Hepatocyte (in vitro differentiated cells): Measurements from ENCODE around the gene AGTPBP1. TPM values are rescaled to one million over a fixed set of nuclear protein-coding genes. Genes with fewer than 3 reads are reported as not detected.

Experiments
- DNase-seq: peaks from one replicate; pipeline ENCODE4 v3.0.0-alpha.2; 2016; ENCODE audit warnings: low spot score
- H2AFZ ChIP-seq: fragments of 200-600 bp; sonication (generic); 2 replicates; pipeline ENCODE4 v1.6.0; 2016; ENCODE audit warnings: antibody characterized with exemption, mild to moderate bottlenecking
- H3K27ac ChIP-seq: fragments of 200-600 bp; sonication (generic); 2 replicates; pipeline ENCODE4 v1.5.1; 2016; ENCODE audit warnings: mild to moderate bottlenecking
- H3K27me3 ChIP-seq: fragments of 200-600 bp; sonication (generic); 2 replicates; pipeline ENCODE4 v1.6.1; 2016
- H3K36me3 ChIP-seq: fragments of 200-600 bp; sonication (generic); replicated peaks from 2 replicates; pipeline ENCODE4 v1.5.1; 2016; ENCODE audit warnings: low read depth; ENCODE audit not compliant: insufficient read depth
- H3K4me1 ChIP-seq: fragments of 200-600 bp; sonication (generic); 2 replicates; pipeline ENCODE4 v1.5.1; 2016; ENCODE audit warnings: mild to moderate bottlenecking, moderate library complexity; ENCODE audit not compliant: insufficient read depth
- H3K4me2 ChIP-seq: fragments of 200-600 bp; sonication (generic); 2 replicates; pipeline ENCODE4 v1.6.0; 2016
- H3K4me3 ChIP-seq: fragments of 200-600 bp; sonication (generic); 2 replicates; pipeline ENCODE4 v1.5.1; 2016; ENCODE audit warnings: mild to moderate bottlenecking
- H3K79me2 ChIP-seq: fragments of 200-600 bp; sonication (generic); 2 replicates; pipeline ENCODE4 v1.6.0; 2017; ENCODE audit warnings: mild to moderate bottlenecking
- H3K9me2 ChIP-seq: fragments of 200-600 bp; sonication (generic); replicated peaks from 2 replicates; pipeline ENCODE4 v1.6.0; 2017; ENCODE audit warnings: mild to moderate bottlenecking; ENCODE audit not compliant: insufficient read depth
- H3K9me3 ChIP-seq: fragments of 200-600 bp; sonication (generic); 2 replicates; pipeline ENCODE4 v1.5.1; 2016; ENCODE audit warnings: low read depth, mild to moderate bottlenecking
- H4K20me1 ChIP-seq: fragments of 200-600 bp; sonication (generic); 2 replicates; pipeline ENCODE4 v1.6.0; 2016; ENCODE audit warnings: mild to moderate bottlenecking; ENCODE audit not compliant: insufficient read depth, poor library complexity, severe bottlenecking
- EZH2 ChIP-seq: fragments of 200-600 bp; sonication (generic); IDR thresholded peaks from 2 replicates; pipeline ENCODE4 v1.6.1; 2016; ENCODE audit warnings: antibody characterized with exemption, mild to moderate bottlenecking, borderline replicate concordance
- EZH2phosphoT487 ChIP-seq: fragments of 200-600 bp; sonication (generic); IDR thresholded peaks from one replicate; pipeline ENCODE4 v1.6.1; 2018; ENCODE audit warnings: antibody characterized with exemption, mild to moderate bottlenecking, low read depth, moderate library complexity; ENCODE audit not compliant: unreplicated experiment, severe bottlenecking
- whole genome bisulfite sequencing: methylation state at CpG from one replicate; pipeline ENCODE4 v1.1.6; 2016; ENCODE audit warnings: low lambda C conversion rate; ENCODE audit errors: missing lambda C conversion rate; 5-methylcytosine and 5-hydroxymethylcytosine counted together
- polyA plus RNA-seq: library from polyadenylated mRNA; unstranded; fragments of >200 nt; fragmentation: Nextera tagmentation; extraction: Ambion mirVana; gene quantifications from 2 replicates; pipeline ENCODE4 v1.2.1, GENCODE V29; 2016
- total RNA-seq: library from RNA; depleted of rRNA; stranded (reverse); fragments of >200 nt; gene quantifications from 2 replicates; pipeline ENCODE4 v1.2.3, GENCODE V29; 2014
- TF ChIP-seq, protein P1 (sequence below): fragments of 200-600 bp; sonication (generic); IDR thresholded peaks from 2 replicates; pipeline ENCODE4 v1.5.1; 2016; ENCODE audit warnings: antibody characterized with exemption, mild to moderate bottlenecking; ENCODE audit not compliant: poor library complexity

Gene AGTPBP1
- total and polyA plus RNA-seq, 2 experiments from 2014 or later = 7.6 to 16.8 TPM

DNA sequence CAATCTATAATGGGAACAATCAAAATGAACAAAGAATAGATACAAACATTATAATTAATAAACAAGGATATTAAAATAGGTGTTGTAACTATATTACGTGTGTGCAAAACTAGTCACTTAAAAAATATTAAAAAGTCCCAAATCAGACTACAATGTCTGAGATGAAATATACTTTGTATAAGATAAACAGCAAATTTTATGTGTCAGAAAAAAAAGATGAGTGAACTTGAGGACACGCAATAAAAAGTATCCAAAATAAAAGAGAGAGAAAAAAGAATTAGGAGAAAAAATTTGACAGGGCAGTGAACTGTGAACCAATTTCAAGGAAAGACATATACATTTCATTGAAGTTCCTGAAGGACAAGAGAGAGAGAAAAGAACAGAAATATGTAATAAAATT, 37.0 kb downstream of the AGTPBP1 start:
- no peaks in the 10 kb centered on the region for H3K4me1 ChIP-seq
- no peaks in the 10 kb centered on the region for H3K9me2 ChIP-seq
- no peak overlapping the region for H2AFZ ChIP-seq
- no peak overlapping the region for H3K4me3 ChIP-seq
- 96% methylated on average over 2 of the region's 2 CpGs for WGBS
- no peaks in the 10 kb centered on the region for H4K20me1 ChIP-seq
- no peak for DNase-seq
- no peaks in the 10 kb centered on the region for H3K36me3 ChIP-seq
- H3K9me3 ChIP-seq = no peaks in the 10 kb centered on the region
- H3K4me2 ChIP-seq = no peak overlapping the region
- H3K27me3 ChIP-seq = no peaks in the 10 kb centered on the region
- H3K79me2 ChIP-seq = no peaks in the 10 kb centered on the region
- no peak overlapping the region for H3K27ac ChIP-seq
- TF ChIP-seq EZH2 = no peak

GRCh38 chr9:85703398-85703797, 38.4 kb downstream of the AGTPBP1 start:
- WGBS = 91% methylated on average over 1 of the region's 1 CpG

DNA sequence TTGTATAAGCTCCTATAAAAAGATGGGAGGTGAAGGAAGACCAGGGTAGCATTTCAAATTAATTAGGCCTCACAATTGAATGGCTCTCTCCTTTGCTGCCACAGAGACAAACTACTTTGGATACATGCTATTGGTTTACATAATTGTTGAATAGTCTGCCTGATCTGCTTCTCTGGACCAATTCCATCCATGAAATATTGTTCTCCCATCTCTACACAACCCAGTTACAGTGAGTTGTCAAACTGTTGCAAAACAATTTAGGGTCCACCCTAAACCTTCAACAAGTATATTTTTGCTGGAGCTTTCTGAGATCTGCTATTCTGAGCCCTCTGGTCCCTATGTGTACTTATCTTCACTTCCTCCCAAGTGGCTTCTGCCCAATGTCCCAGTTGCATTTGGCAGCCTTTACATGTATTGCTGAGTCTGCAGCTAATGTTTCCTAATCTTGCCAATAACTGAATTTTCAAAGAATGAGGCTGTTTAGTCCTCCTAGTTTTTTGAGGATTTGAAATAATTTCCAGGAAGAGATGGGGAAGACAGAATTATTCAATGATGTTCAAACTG, 38.9 kb downstream of the AGTPBP1 start:
- no peak for DNase-seq
- no peaks in the 10 kb centered on the region for H3K36me3 ChIP-seq
- H3K4me2 ChIP-seq = no peak overlapping the region
- H3K9me3 ChIP-seq = no peaks in the 10 kb centered on the region
- H3K27me3 ChIP-seq = no peaks in the 10 kb centered on the region
- no peak overlapping the region for H2AFZ ChIP-seq
- no peaks in the 10 kb centered on the region for H3K4me1 ChIP-seq
- TF ChIP-seq EZH2 = no peak
- TF ChIP-seq EZH2phosphoT487 = no peak
- TF ChIP-seq, protein P1, sequence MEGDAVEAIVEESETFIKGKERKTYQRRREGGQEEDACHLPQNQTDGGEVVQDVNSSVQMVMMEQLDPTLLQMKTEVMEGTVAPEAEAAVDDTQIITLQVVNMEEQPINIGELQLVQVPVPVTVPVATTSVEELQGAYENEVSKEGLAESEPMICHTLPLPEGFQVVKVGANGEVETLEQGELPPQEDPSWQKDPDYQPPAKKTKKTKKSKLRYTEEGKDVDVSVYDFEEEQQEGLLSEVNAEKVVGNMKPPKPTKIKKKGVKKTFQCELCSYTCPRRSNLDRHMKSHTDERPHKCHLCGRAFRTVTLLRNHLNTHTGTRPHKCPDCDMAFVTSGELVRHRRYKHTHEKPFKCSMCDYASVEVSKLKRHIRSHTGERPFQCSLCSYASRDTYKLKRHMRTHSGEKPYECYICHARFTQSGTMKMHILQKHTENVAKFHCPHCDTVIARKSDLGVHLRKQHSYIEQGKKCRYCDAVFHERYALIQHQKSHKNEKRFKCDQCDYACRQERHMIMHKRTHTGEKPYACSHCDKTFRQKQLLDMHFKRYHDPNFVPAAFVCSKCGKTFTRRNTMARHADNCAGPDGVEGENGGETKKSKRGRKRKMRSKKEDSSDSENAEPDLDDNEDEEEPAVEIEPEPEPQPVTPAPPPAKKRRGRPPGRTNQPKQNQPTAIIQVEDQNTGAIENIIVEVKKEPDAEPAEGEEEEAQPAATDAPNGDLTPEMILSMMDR = no peak
- no peaks in the 10 kb centered on the region for H4K20me1 ChIP-seq
- no peaks in the 10 kb centered on the region for H3K9me2 ChIP-seq
- no peak overlapping the region for H3K27ac ChIP-seq
- no peak overlapping the region for H3K4me3 ChIP-seq
- no peaks in the 10 kb centered on the region for H3K79me2 ChIP-seq

More at GRCh38 chr9:85703398-85703797, 38.4 kb downstream of the AGTPBP1 start:
- H3K4me2 ChIP-seq = no peak overlapping the region
- no peak overlapping the region for H2AFZ ChIP-seq
- no peaks in the 10 kb centered on the region for H3K9me3 ChIP-seq
- H3K9me2 ChIP-seq = no peaks in the 10 kb centered on the region
- H3K36me3 ChIP-seq = no peaks in the 10 kb centered on the region
- H4K20me1 ChIP-seq = no peaks in the 10 kb centered on the region
- no peak overlapping the region for H3K4me3 ChIP-seq
- H3K27me3 ChIP-seq = no peaks in the 10 kb centered on the region
- TF ChIP-seq, protein P1 = no peak
- TF ChIP-seq EZH2phosphoT487 = no peak
- TF ChIP-seq EZH2 = no peak
- no peaks in the 10 kb centered on the region for H3K4me1 ChIP-seq
- H3K79me2 ChIP-seq = no peaks in the 10 kb centered on the region
- H3K27ac ChIP-seq = no peak overlapping the region
- DNase-seq = no peak

GRCh38 chr9:85702191-85702590, 39.6 kb downstream of the AGTPBP1 start:
- no peak overlapping the region for H3K4me3 ChIP-seq
- no peaks in the 10 kb centered on the region for H3K27me3 ChIP-seq
- H3K9me2 ChIP-seq = no peaks in the 10 kb centered on the region
- H3K4me1 ChIP-seq = no peaks in the 10 kb centered on the region
- no peak for DNase-seq
- no peak overlapping the region for H3K4me2 ChIP-seq
- H3K36me3 ChIP-seq = no peaks in the 10 kb centered on the region
- H3K9me3 ChIP-seq = no peaks in the 10 kb centered on the region
- no peak overlapping the region for H3K27ac ChIP-seq
- H4K20me1 ChIP-seq = no peaks in the 10 kb centered on the region
- no peak for TF ChIP-seq EZH2
- TF ChIP-seq, protein P1 = no peak
- no peak for TF ChIP-seq EZH2phosphoT487
- H2AFZ ChIP-seq = no peak overlapping the region
- no peaks in the 10 kb centered on the region for H3K79me2 ChIP-seq
